Cardiac muscle cell (in vitro differentiated cells and primary cell): ENCODE data around the gene TMEM120B. TPM values are rescaled to one million over a fixed set of nuclear protein-coding genes. Genes with fewer than 3 reads are reported as not detected.
A peak's percentile ranks its signal among the peaks of the same experiment; 100 is the strongest.

Experiments used
- DNase-seq, 2 donors: peaks; one replicate each; pipeline versions ENCODE4 v3.0.0 to v3.0.0-alpha.2; 2010 to 2017; ENCODE audit warnings: low read depth in 1 of 2, low spot score in 1 of 2
- H3K27ac ChIP-seq: fragments of 200-600 bp; sonication (generic); 2 replicates; pipeline ENCODE4 v1.5.1; 2016
- H3K27me3 ChIP-seq: fragments of 200-600 bp; sonication (generic); 2 replicates; pipeline ENCODE4 v1.6.0; 2016; ENCODE audit warnings: control low read depth
- H3K36me3 ChIP-seq: fragments of 200-600 bp; sonication (generic); 2 replicates; pipeline ENCODE4 v1.5.1; 2016; ENCODE audit warnings: control low read depth
- H3K4me1 ChIP-seq: fragments of 200-600 bp; sonication (generic); 2 replicates; pipeline ENCODE4 v1.8.1; 2017; ENCODE audit warnings: low read depth, mild to moderate bottlenecking, mixed run types
- H3K4me3 ChIP-seq: fragments of 200-600 bp; sonication (generic); 2 replicates; pipeline ENCODE4 v1.5.1; 2016; ENCODE audit warnings: mild to moderate bottlenecking
- H3K9me3 ChIP-seq: fragments of 200-600 bp; sonication (generic); 2 replicates; pipeline ENCODE4 v1.5.1; 2017; ENCODE audit warnings: low read depth, mild to moderate bottlenecking, control low read depth
- polyA plus RNA-seq: library from polyadenylated mRNA; unstranded; fragments of >200 nt; fragmentation: Nextera tagmentation; extraction: Ambion mirVana; gene quantifications from 2 replicates; pipeline ENCODE4 v1.2.1, GENCODE V29; 2016
- total RNA-seq: library from RNA; depleted of rRNA; stranded (reverse); fragments of >200 nt; gene quantifications from 2 replicates; pipeline ENCODE4 v1.2.3, GENCODE V29; 2016
- TF ChIP-seq, protein P1 (sequence below): IDR thresholded peaks from 2 replicates; pipeline ENCODE4 v1.5.1; 2012; ENCODE audit warnings: low read depth, mild to moderate bottlenecking, low read length

TMEM120B gene
- total and polyA plus RNA-seq, 2 experiments from 2014 or later, result 19.7 to 30.7 TPM

DNA sequence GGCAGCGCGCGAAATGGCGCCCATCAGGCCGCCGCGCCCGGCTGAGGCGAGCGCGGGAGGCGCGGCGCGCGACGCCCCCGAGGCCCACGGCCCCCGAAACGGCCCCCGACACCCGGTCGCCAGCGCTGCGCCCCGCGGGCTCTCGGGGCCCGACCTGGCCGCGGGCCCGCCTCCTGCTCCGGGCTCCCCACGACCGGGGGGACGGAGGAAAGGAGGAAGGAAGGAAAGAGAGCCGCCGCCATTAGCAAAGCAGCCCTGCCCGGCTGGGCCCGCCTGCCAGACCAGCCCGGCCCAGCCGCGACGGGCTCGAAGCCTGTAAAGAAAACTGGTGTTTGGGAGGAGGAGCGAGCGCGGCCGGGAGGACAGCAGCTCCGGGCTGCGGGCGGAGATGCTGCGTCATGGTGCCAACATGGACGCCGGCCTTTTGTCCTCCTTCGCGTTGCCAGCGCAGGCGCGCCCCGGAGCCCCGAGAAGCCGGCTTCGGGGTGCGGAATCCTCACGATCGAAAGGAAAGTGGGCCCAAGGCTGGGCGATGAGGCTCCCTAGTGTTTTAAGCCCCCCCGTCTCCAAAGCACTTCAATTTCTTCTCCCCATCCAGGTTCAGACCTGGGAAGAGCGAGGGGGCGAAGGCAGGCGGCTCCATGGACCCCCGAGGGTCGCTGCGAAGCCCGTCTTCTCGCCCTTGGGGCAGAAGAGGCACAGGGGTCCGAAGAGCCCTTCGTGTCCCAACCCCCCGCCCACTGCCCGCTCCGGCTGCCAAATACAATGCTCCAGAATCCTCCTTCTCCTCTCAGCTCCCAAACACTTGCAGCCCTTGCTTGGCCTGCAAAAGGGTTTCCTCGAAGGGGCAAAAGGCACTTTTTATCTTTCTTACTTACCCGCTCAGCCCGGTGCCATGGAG is 88.4 kb downstream of the TMEM120B start:
- no peaks in the 10 kb centered on the region for H3K27me3 ChIP-seq
- DNase-seq, result peak; percentile 76 to 89
- H3K4me1 ChIP-seq, result peaks cover 29% of the 10 kb centered on the region
- H3K4me3 ChIP-seq, result peak overlapping the region; percentile 89
- H3K9me3 ChIP-seq, result no peaks in the 10 kb centered on the region
- peak overlapping the region; percentile 100 for H3K27ac ChIP-seq
- peaks cover under 1% of the 10 kb centered on the region for H3K36me3 ChIP-seq
- TF ChIP-seq, protein P1, sequence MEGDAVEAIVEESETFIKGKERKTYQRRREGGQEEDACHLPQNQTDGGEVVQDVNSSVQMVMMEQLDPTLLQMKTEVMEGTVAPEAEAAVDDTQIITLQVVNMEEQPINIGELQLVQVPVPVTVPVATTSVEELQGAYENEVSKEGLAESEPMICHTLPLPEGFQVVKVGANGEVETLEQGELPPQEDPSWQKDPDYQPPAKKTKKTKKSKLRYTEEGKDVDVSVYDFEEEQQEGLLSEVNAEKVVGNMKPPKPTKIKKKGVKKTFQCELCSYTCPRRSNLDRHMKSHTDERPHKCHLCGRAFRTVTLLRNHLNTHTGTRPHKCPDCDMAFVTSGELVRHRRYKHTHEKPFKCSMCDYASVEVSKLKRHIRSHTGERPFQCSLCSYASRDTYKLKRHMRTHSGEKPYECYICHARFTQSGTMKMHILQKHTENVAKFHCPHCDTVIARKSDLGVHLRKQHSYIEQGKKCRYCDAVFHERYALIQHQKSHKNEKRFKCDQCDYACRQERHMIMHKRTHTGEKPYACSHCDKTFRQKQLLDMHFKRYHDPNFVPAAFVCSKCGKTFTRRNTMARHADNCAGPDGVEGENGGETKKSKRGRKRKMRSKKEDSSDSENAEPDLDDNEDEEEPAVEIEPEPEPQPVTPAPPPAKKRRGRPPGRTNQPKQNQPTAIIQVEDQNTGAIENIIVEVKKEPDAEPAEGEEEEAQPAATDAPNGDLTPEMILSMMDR, result no peak

DNA sequence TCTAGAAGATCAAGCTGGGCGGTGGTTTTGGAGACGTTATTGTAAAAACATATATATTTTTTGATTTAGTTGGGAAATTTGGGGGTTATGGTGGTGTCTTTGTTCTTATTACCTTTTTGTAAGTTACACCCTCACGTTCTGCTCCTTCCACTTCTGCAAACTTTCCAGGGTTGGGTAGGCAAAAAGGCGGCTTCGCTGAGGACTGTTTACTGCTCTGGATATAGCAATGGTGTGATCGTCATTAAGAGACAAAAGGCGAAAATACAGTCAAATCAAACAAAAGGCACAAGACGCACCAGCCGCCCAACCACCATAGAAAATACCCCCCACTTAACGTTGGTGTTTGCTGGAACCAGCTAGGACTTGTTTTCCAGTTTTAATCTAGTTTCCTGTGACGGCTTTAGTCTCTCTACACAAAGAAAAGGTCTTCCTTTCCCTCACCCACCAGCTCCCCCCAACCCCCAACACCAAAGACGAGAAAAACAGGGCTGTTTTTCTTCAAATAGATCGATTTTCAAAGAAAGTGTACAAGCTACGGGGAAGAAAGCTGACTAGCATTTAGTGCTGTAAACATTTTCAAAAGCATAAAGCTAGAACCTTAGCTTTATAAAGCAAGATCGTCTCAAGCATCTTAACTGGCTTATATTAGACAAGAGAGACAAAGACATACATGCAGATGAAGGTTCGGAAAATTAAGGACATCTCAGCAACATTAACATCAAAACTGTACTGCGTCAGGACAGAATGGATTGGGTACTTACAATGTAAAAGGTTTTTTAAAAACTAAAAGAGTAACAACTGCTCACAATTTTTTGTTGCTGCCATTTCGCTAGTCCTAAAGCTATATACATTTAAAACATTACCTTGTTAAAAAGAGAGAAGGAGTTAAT is 89.3 kb downstream of the TMEM120B start:
- Histone ChIP-seq H3K9me3 (no peaks in the 10 kb centered on the region), H3K27me3 (no peaks in the 10 kb centered on the region), H3K36me3 (no peaks in the 10 kb centered on the region), H3K4me1 (peaks cover 24% of the 10 kb centered on the region), H3K27ac (peak overlapping the region; percentile 100), H3K4me3 (peak overlapping the region; percentile 89)
- peak in 1 of 2 donors; percentile 77 for DNase-seq
- TF ChIP-seq, protein P1, result no peak

DNA sequence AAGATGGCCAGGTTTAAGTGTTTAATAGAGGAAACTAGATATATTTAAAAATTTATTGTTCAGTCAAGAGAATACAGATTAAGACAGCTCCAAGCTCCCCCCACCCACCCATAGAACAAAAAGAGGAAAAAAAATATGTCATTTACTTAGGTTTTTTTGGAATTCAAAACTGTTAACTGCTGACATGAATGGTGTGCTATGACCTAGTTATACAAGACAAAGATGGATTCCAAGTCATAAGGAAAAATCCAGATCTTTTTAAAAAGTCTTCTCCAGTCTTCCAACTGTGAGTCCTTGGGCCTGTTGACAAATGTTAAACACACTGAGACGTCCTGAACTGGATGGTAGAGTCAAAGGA is 89.9 kb downstream of the TMEM120B start:
- Histone ChIP-seq H3K27ac (peak overlapping the region; percentile 100), H3K9me3 (no peaks in the 10 kb centered on the region), H3K36me3 (no peaks in the 10 kb centered on the region), H3K4me1 (peaks cover 28% of the 10 kb centered on the region), H3K27me3 (no peaks in the 10 kb centered on the region), H3K4me3 (peak overlapping the region; percentile 89)
- TF ChIP-seq, protein P1, result no peak
- no peak for DNase-seq

DNA sequence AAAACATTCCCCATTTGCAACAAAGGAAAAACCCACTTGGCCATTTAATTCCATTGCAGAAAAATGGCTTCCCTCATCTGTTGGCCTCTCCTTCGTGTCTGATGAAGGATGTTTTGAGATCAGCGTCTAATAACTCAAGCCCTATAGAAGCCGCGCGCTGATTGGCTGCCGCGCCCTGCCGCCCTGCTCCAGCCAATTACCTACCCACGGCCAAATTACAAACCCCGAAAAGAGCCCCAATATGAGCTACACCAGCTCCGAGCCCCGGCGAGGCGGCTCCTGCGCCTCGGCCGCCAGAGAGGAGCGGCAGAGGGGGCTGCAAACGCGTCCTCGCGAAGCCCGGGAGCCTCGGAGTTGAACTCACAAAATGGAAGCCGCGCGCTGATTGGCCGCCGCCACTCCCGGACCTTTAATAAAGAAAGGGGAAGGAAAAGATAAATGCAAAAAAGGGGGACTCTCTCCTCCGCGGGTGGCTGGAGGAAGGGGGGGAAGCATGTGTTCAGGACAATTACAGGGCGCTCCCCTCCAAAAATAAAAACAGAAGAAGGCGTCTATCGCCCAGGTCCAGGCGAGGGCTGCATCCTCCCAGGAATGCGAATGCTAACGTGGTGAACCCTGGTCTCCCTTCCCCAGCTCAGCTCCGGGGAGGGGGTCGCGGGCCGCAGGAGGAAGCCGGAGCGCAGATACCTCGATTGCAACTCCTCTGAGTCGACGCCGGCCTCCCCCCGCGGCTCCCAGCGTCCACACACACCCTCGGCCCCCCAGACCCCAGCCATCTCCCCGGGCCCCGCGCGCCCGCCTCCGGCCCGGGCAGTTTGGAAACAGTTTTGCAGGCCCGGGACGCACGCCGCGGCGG is 90.5 kb downstream of the TMEM120B start:
- Histone ChIP-seq H3K27me3 (no peaks in the 10 kb centered on the region), H3K4me3 (peak overlapping the region; percentile 89), H3K9me3 (no peaks in the 10 kb centered on the region), H3K27ac (peak overlapping the region; percentile 100), H3K36me3 (no peaks in the 10 kb centered on the region), H3K4me1 (peaks cover 24% of the 10 kb centered on the region)
- TF ChIP-seq, protein P1, result no peak
- DNase-seq, result peak; percentile 95 to 97
